Measurements from ENCODE around the gene RALBP1. TPM values are rescaled to one million over a fixed set of nuclear protein-coding genes. Genes with fewer than 3 reads are reported as not detected.

RALBP1 gene
- polyA plus RNA-seq, 1 donor from 2014 or later, result 30.0 TPM

GRCh38 chr18:9563331-9563730, 88.0 kb downstream of the RALBP1 start:
- Histone ChIP-seq H3K9me2 (ENCODE audit: insufficient read depth, low read length) (no peaks in the 10 kb centered on the region), H3K4me3 (ENCODE audit: low read length) (no peak overlapping the region), H3K27ac (ENCODE audit: low read length) (no peak overlapping the region), H3K79me2 (replicated peaks; ENCODE audit: insufficient read depth, low read length) (no peaks in the 10 kb centered on the region), H4K20me1 (ENCODE audit: insufficient read depth) (no peaks in the 10 kb centered on the region), H3K36me3 (ENCODE audit: insufficient read depth, low read length) (no peaks in the 10 kb centered on the region), H3K4me2 (ENCODE audit: low read length) (no peak overlapping the region), H2AFZ (ENCODE audit: low read depth, low read length) (no peak overlapping the region), H3K9me3 (ENCODE audit: low read length) (no peaks in the 10 kb centered on the region), H3K9ac (ENCODE audit: low read length) (no peak overlapping the region), H3K27me3 (ENCODE audit: insufficient read depth, low read depth, low read length) (no peaks in the 10 kb centered on the region), H3F3A (ENCODE audit: insufficient read depth, low read length, poor library complexity, severe bottlenecking) (no peaks in the 10 kb centered on the region)
- TF ChIP-seq RAD21 (conservative IDR thresholded peaks at IDR 0.05) (no peak), SMC3 (conservative IDR thresholded peaks at IDR 0.05; ENCODE audit: poor library complexity) (no peak), MXI1 (conservative IDR thresholded peaks at IDR 0.05; ENCODE audit: poor library complexity, severe bottlenecking) (no peak), POLR2AphosphoS5 (IDR thresholded peaks at IDR 0.05) (no peak), EP300 (conservative IDR thresholded peaks at IDR 0.05; ENCODE audit: poor library complexity, severe bottlenecking) (no peak), EZH2 (IDR thresholded peaks at IDR 0.05; ENCODE audit: borderline replicate concordance, insufficient read depth, low read length, poor library complexity, severe bottlenecking) (no peak), TAF1 (IDR thresholded peaks at IDR 0.05; ENCODE audit: low read depth) (no peak), CTCF (IDR thresholded peaks at IDR 0.05; ENCODE audit: poor library complexity, severe bottlenecking) (no peak)
- TF ChIP-seq, protein P1, sequence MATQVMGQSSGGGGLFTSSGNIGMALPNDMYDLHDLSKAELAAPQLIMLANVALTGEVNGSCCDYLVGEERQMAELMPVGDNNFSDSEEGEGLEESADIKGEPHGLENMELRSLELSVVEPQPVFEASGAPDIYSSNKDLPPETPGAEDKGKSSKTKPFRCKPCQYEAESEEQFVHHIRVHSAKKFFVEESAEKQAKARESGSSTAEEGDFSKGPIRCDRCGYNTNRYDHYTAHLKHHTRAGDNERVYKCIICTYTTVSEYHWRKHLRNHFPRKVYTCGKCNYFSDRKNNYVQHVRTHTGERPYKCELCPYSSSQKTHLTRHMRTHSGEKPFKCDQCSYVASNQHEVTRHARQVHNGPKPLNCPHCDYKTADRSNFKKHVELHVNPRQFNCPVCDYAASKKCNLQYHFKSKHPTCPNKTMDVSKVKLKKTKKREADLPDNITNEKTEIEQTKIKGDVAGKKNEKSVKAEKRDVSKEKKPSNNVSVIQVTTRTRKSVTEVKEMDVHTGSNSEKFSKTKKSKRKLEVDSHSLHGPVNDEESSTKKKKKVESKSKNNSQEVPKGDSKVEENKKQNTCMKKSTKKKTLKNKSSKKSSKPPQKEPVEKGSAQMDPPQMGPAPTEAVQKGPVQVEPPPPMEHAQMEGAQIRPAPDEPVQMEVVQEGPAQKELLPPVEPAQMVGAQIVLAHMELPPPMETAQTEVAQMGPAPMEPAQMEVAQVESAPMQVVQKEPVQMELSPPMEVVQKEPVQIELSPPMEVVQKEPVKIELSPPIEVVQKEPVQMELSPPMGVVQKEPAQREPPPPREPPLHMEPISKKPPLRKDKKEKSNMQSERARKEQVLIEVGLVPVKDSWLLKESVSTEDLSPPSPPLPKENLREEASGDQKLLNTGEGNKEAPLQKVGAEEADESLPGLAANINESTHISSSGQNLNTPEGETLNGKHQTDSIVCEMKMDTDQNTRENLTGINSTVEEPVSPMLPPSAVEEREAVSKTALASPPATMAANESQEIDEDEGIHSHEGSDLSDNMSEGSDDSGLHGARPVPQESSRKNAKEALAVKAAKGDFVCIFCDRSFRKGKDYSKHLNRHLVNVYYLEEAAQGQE (IDR thresholded peaks at IDR 0.05; ENCODE audit: borderline replicate concordance), result no peak

DNA sequence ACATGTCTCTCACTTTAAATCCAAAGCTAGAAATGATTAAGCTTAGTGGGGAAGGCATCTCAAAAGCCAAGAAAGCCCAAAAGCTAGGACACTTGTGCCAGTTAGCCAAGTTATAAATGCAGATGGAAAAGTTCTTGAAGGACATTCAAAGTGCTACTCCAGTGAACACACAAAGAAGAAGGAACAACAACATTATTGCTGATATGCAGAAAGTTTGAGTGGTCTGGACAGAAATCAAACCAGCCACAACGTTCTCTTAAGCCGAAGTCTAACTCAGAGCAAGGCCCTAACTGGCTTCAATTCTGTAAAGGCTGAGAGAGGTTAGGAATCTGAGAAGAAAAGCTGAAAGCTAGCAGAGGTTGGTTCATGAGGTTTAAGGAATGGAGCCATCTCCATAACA, 90.1 kb downstream of the RALBP1 start:
- H3F3A ChIP-seq (ENCODE audit: insufficient read depth, low read length, poor library complexity, severe bottlenecking), result no peaks in the 10 kb centered on the region
- no peaks in the 10 kb centered on the region for H3K9me2 ChIP-seq (ENCODE audit: insufficient read depth, low read length)
- no peaks in the 10 kb centered on the region for H3K36me3 ChIP-seq (ENCODE audit: insufficient read depth, low read length)
- H3K27ac ChIP-seq (ENCODE audit: low read length), result no peak overlapping the region
- TF ChIP-seq RAD21 (conservative IDR thresholded peaks at IDR 0.05) (no peak), SMC3 (conservative IDR thresholded peaks at IDR 0.05; ENCODE audit: poor library complexity) (no peak), CTCF (IDR thresholded peaks at IDR 0.05; ENCODE audit: poor library complexity, severe bottlenecking) (no peak), EP300 (conservative IDR thresholded peaks at IDR 0.05; ENCODE audit: poor library complexity, severe bottlenecking) (no peak), EZH2 (IDR thresholded peaks at IDR 0.05; ENCODE audit: borderline replicate concordance, insufficient read depth, low read length, poor library complexity, severe bottlenecking) (no peak), POLR2AphosphoS5 (IDR thresholded peaks at IDR 0.05) (no peak), TAF1 (IDR thresholded peaks at IDR 0.05; ENCODE audit: low read depth) (no peak), MXI1 (conservative IDR thresholded peaks at IDR 0.05; ENCODE audit: poor library complexity, severe bottlenecking) (no peak)
- TF ChIP-seq, protein P1 (IDR thresholded peaks at IDR 0.05; ENCODE audit: borderline replicate concordance), result no peak
- H2AFZ ChIP-seq (ENCODE audit: low read depth, low read length), result no peak overlapping the region
- no peak overlapping the region for H3K4me3 ChIP-seq (ENCODE audit: low read length)
- no peaks in the 10 kb centered on the region for H3K79me2 ChIP-seq (replicated peaks; ENCODE audit: insufficient read depth, low read length)
- no peaks in the 10 kb centered on the region for H3K27me3 ChIP-seq (ENCODE audit: insufficient read depth, low read depth, low read length)
- H3K9ac ChIP-seq (ENCODE audit: low read length), result no peak overlapping the region
- no peak overlapping the region for H3K4me2 ChIP-seq (ENCODE audit: low read length)
- H3K9me3 ChIP-seq (ENCODE audit: low read length), result no peaks in the 10 kb centered on the region
- no peaks in the 10 kb centered on the region for H4K20me1 ChIP-seq (ENCODE audit: insufficient read depth)
